Muscle layer of colon (tissue), 2 donors: ENCODE results near the gene MAEA.

Experiments used
- H3K27ac ChIP-seq: one replicate; pipeline ENCODE4 v1.7.0; 2013; ENCODE audit warnings: low read depth, mild to moderate bottlenecking, low read length, moderate library complexity
- H3K27me3 ChIP-seq, 2 donors: one replicate each; pipeline ENCODE4 v1.7.0; 2013; ENCODE audit warnings: low read length in 2 of 2, mild to moderate bottlenecking in 2 of 2; ENCODE audit not compliant: insufficient read depth in 2 of 2, control insufficient read depth in 1 of 2
- H3K36me3 ChIP-seq: one replicate; pipeline ENCODE4 v1.7.0; 2013; ENCODE audit warnings: mild to moderate bottlenecking, low read length; ENCODE audit not compliant: insufficient read depth
- H3K4me1 ChIP-seq: one replicate; pipeline ENCODE4 v1.7.0; 2013; ENCODE audit warnings: mild to moderate bottlenecking, low read length; ENCODE audit not compliant: insufficient read depth
- H3K4me3 ChIP-seq, 2 donors: one replicate each; pipeline ENCODE4 v1.7.0; 2013; ENCODE audit warnings: low read length in 2 of 2, low read depth in 1 of 2, mild to moderate bottlenecking in 1 of 2, moderate library complexity in 1 of 2
- H3K9ac ChIP-seq: one replicate; pipeline ENCODE4 v1.7.0; 2013; ENCODE audit warnings: low read length
- H3K9me3 ChIP-seq: one replicate; pipeline ENCODE4 v1.7.0; 2013; ENCODE audit warnings: mild to moderate bottlenecking, low read length
- donor health status: abdominal sarcoma.
- donor health status: Adenocarcinoma of cecum.

MAEA gene

DNA sequence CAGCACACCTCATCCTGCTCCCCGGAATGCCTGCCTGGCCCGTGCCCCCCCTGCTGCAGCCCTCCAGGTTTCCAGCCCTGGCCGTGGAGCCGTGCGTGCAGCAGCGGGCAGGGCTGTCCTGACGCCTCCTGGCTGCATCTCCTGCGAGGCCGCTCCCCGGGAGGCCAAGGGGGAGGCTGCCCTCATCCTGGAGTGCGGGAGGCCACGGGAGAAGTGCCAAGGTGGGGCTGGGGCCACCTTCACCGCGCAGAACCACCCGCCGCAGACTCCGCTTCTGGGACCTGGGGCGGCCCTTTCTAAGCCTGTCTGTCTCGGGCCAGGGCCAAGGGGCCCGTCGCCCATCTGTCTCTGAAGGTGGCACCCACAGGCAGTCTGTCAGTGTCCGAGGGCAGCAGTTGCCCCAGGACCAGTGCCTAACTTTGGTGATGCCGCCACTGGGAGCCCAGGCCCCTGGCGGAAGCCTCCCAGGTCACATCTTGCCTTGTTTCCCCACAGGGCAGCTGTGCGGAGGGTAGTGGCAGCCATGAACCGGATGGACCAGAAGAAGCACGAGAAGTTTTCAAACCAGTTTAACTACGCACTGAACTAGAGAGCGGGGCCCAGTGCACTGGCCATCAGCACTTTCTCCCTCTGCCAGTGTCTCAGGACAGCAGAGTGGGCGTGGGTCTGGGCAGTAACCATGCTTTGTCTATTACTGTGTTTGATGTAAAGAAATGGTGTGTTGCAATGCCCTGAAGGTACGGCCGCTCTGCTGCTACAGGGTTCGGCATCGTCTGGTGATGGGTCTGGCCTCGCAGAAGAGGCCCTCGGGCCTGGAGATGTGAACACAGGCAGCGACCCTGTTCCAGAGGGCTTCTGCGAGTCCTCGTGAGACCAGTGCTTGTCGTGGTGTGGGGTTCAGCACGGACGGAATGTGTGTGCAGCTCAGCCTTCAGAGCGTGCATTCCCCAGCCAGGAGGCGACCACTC is 96.0 kb downstream of the MAEA start:
- peaks cover 7% of the 10 kb centered on the region for H3K36me3 ChIP-seq
- H3K4me1 ChIP-seq: no peaks in the 10 kb centered on the region
- no peak overlapping the region for H3K27ac ChIP-seq
- H3K27me3 ChIP-seq: no peaks in the 10 kb centered on the region
- H3K9ac ChIP-seq: no peak overlapping the region
- H3K4me3 ChIP-seq: no peak overlapping the region
- no peaks in the 10 kb centered on the region for H3K9me3 ChIP-seq
